CD4-positive, alpha-beta T cell treated with Interleukin-6 for 4 hours (primary cell): ENCODE data around the gene CGNL1.

ENCODE experiments used
- DNase-seq: peaks from one replicate; pipeline ENCODE4 v3.0.0-alpha.2; 2020; ENCODE audit warnings: mixed read lengths

The CGNL1 gene

DNA sequence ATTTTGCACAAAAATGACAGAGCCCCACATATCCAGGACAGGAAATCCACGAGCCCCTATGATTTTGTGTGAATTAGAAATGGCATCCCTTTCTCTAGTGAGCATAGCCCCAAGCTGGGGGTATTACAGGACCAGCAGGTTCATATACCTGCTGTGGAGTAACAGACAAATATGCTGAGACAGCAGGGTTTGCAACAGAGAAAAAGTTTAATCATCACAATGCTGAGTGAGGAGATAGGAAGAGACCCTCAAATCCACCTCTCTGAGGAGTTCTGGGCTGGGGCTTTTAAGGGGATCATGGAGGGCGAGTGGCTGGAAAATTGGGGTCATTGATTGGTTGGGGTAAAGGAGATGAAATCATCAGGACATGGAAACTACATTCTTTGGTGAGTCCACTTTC, 207.0 kb downstream of the CGNL1 start:
- DNase-seq, result no peak

DNA sequence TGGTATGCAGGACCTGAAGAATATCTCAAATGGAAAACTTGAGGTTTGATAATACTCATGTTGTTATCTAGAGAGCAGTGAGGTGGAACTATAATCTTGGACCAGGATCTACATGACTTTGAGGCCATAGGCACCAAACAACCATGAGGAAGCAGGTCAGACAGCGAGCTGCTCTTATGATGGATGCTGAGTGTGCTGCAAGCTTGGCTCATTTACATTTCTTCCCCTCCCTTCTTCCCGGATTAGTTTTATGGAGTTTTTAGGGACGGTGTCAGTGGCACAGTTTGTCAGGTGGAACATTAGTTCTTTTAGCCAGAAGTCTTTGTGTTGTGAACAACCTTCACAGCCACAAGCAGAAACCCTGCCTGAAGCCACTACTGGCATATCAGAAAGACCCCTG, 207.4 kb downstream of the CGNL1 start:
- no peak for DNase-seq

DNA sequence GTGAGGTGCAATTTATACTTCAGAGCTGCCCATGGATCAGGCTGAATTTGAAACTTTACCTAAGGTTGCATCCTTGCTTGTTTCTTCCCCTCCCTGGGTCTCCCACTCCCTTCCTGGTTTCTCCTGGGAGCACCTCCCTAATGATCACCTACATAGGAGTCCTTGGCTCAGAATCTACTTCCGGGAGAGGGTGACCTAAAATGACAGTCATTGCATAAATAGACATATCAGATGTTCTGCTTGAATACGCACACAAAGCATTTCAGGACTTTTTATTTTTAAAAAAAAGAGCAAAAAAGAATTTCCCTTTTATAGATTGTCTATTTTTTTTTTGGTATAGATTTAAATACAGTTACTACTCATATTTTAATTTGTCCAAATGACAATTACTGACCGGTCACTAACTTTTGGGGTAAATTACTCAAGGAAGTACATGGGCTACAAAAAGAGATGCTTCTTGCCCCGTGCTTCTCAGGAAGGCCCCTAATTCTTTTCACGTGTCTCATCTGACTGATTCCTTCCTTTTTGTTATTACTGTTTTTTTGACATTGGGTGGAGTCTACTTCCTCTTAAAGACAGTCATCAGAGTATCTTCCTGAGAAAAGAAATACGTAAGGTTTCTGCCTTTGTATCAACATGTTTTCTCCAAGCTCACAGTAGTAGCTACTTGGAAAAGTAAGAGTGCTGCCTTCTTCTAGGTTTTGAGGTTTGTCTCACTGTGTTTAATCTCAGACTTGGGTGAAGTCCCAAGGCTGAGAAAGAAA, 210.5 kb downstream of the CGNL1 start:
- no peak for DNase-seq

DNA sequence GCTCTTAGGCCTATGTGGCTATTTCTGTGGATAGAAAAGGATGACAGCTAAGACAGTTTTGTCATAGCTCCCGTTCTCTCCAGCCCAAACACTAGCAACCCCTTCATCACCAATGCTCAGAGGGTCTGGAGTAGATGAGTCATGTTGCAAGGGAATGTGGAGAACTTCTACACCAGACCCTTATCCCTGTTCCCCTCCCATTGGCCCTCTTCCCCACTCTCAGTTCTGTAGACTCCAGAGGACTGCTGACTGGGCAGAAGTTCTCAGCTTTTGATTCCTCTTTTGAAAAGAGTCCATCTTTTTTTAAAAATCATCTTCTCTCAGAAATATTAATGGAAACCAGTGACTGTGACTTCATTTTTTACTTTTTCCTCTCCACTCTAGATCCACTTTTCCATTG, 213.0 kb downstream of the CGNL1 start:
- no peak for DNase-seq

DNA sequence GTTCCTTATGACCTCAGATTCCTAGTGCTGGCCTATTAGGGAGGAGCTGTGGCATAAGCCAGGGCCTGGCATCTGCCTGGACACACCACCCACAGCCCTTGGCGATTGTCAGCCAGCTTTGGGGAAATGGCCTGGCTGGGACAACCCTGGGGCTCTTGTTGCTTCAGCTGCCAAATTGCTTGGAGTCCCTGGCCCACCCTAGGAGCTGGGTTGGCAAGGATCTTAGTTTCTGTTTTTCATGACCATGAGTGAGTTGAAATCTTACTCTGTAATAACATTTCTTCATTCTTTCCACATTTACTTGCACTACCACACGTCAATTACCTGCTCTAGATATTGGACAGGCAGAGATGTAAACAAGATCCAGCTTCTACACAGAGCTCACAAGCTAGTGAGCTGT, 213.4 kb downstream of the CGNL1 start:
- no peak for DNase-seq

DNA sequence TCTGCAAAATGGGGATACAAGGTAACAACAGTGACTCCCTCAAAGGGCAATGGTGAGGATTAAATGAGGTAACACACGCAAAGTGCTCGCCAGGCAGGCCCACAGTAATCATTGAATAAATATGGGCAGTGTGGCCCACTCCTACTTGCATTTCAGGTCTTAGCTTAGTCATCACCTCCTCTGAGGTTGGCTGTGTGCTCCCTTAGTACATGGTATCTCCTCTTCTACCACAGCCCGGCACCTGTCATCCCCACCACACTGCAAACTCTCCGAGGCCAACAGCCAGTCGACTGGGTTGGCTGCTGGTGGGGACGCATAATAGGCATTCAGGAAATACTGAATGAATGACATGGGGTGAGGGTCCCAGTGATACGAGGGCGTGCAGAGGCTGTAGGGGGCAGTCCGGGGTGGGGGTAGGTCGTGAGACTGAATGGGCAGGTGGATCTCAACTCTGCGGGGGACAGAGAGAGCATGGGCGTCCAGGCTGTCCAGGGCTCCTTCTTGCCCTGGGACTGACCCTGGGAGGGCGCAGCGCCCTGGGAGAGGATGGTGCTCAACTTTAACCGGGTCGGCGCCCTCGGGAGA, 215.0 kb downstream of the CGNL1 start:
- DNase-seq, result peak; percentile 13

DNA sequence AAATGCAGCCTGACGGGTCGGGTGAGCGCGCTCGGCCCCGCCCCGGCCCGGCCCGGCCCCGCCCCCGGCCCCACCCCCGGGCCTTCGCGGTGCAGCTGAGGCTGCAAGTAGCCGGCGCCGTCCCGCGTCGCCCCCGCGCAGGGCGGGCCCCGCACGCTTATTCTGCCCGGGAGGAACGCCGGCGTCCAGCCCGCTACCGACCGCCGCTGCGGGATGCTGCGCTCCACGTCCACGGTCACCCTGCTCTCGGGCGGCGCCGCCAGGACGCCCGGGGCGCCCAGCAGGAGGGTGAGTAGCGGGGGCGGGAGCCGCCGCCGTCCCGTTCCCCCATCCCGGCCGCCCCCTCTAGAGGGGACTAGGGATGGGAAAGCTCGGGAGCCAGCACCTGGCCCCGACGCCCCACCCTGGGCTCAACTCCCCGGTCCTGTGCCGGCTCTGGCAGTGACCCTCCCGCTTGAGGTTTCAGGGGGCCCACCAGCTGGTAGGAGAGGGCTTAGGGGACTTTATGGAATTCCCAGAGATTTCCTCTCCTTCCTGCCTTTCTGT, 215.6 kb downstream of the CGNL1 start, which contains the start of gene MYZAP:
MYZAP (plus strand) TSS at position 83 of the 546 bp plus-strand sequence; CDS start at position 214, 131 bp downstream.
- peak; percentile 74 for DNase-seq

DNA sequence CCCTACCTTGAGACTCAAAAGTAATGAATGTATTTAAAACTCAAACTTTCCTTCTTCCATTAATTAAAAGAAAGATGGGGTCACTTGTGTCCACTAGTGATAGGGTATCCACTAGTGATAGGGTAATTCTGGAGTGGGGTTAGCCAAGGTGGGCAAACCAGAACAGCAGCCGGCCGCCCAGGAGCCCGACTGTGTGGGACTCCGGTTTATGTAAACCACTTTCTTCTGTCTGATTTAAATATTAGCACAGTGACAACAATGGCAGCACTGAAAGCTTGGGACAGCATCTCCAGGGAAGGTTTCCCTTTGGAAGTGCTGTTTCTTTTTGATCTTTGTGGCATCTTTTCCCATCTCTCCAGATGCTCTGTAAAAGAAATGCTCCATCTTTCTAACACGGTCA, 216.1 kb downstream of the CGNL1 start:
- no peak for DNase-seq

DNA sequence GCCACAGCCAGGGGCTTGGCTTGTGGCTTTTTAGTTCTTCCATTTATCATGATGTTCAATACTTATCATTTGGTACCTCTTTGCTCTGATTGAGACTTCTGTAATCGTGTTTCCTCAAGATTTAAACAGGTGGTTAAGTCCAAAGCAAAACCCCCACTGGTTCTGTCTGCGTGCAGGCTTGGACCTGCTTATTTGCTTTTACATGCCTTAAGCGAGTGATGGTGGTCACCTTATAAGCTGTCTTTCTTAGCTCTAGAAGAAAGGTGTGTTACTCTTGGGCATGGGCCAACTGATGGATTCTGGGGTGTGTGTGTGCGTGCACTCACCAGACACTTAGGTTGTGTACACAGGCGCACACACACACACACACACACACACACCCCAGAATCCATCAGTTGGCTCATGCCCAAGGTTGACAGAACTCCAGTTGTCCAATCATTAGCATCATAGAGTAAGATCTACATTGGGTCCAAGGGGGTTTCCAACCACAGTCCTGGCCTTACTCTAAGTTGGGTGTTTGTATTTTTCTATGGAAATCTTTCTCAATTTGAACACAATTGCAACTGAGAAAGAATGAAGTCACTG, 216.6 kb downstream of the CGNL1 start:
- DNase-seq, result no peak

DNA sequence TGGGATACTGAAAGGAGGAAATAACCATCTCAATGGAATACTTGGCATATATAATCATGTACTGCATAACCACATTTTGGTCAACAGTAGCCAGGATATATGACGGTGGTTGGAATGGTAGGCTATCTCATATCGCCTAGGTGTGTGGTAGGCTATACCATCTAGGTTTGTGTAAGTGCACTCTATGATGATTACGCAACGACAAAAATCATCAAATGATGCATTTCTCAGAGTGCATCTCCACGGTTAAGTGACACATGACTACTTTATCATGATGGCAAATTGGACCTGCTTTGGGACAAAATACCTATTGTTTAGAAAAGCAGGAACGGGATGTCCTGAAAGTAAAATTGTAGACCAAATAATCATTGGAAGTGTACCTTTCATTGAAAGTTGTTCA, 218.2 kb downstream of the CGNL1 start:
- no peak for DNase-seq

DNA sequence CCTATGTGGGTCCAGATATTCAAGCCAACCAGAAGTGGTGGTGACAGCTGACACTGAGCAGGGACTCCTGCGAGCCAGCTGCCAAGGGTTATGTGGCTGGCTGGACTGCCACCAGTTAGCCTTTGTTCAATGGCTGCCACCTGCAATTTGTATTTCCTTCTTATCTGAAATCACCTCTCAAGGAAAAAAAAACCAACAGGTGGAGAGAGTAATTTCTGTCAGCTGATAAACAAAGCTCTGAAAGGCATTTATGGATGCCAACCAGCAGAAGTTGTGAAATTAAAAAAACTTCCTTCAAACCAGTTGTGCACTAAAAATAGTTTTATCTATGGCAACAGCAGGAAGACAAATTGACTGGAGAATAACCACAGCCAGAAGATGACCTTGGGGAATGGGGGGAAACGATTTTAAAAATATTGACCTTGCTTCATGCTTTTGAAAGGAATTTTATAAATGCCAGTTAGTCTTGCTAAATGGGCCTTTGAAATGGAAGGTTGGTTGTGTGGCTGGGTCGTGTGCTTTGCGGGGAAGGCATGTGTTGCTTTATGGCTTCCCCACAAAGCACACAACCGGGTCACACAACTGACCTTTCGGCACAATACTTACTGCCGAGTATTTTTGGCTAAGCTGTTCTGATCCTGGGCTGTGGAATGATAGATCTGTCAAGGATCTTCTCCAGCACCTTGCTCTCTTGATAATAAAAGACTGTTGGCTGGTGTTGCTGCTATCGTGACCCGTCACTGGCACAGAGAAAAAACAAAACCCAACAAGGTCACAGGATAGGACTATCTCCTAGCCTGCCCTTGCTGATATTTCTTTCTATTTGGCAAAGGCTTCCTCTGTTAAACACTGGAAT, 218.9 kb downstream of the CGNL1 start:
- DNase-seq, result no peak

DNA sequence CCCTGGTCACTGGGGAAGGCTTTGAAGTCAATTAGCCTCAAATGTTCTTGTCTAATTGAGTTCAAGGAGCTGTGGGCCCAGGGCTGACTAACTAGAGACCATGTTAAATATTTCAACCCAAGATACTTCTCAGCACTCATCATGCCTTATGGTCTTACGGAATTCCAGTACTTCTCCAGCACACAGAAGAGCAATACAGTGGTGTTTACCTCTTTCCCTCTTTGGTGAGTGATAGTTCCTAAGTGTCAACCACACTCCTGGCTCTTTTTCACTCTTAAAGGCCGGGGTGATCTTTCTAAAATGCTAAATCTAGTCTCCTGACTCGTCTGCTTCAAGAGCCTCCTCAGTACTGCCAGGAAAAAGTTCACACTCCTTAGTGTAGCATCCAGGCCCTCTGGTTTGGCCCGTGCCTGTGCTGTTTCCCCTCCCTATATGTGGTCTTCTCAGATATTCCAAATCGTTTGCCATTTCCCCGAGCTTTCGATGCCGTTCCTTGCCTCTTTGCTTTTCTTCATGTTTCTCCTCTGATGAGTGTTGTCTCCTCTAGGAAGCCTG, 220.1 kb downstream of the CGNL1 start:
- no peak for DNase-seq

DNA sequence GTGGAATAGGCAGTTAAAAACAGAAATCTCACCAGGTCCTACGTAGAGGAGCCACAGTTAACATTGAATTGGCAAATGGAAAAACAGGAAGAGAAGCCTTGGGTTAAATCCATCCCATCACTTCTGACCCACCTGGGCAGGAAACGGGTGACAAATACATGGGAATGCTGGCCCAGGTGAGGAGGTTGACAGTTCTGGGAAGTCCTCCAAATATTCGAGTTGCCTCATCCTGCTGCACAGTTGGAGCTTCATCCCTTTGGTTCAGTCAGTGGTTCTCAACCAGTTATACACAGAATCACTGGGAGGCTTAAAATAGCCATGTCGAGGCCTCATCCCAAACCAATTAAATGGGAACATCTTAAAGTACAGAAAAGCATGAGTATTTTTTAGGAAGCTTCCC, 220.7 kb downstream of the CGNL1 start:
- DNase-seq, result no peak

DNA sequence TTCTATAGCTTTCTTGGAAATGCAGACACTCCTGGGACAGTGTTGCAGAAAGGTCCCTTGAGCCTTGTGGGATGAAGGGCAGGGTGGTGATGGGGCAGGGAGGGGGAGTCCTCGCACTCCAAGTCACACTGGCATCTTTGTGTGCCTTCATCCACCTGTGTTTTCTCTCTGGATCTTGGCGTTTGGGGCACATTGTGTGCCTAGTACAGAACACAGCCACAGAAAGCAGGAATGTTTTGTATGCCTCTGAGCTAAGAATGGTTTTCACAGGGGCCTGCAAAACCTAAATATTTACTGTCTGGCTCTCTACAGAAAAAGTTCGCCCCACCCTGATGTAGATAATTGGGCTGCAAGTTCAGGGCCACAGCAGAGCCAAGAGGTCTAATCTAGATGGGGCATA, 221.1 kb downstream of the CGNL1 start:
- DNase-seq, result no peak

DNA sequence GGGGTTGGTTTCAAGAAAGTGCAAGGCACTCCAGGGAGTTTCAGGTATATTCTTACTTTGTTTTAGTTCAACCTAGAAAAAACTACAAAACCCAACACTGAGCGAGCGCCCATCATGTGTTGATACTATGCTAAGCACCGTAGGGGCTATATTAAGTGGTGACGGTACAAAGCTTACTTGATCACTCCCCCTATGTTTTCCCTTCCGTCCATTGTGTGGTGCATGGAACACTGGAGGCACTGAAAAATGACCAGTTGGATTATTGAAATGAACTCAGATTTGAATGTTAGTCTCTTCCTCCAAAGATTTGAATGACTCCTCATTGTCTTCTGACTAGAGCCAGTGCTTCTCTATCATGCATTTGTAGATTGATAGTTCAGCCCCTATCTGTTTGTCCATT, 222.0 kb downstream of the CGNL1 start:
- DNase-seq, result no peak

DNA sequence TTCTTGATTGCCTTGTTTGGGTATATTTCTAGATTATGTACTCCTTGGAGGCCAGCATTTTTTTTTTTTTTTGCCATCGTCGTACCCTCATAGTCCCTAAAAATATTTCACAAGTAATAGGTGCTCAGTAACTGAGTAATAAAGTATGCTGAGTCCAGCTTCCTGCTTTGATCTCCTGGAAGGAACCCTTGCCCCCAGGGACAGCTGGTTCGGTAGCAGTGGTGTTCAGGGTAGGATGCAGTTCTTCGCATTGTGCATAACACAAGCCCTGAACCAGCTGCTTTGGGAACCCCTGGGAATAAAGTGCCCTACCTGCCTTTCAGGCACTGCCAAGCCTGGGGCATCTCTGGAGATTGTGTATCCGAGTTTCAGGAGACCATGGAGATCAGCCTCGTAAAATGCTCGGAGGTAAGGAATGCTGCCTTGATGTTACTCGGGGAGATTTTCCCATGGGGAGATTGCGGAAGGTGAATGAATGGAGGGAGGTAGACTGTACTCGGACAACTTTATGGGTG, 223.0 kb downstream of the CGNL1 start:
- DNase-seq, result no peak

DNA sequence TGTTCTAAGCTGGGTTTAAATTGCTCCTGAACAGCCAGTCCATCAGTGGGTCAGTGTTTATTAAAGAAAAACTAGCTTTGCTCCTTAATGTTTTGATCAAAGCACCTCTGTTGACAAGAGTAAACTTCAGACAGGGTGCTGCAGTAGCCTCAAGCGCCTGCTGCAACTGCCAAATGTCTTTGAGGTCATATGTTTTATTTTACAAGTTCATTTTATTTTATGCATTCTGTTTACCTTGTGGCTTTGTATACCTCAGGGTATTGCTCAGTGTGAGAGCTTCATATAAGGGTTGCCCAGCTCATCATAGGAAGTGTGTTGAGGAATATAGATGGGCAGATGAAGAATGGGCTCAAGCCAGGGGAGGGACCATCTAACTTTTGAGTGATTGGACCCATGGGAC, 223.9 kb downstream of the CGNL1 start:
- no peak for DNase-seq
